Epithelial cell of esophagus (primary cell): ENCODE results near the gene PDE11A.

Experiments used
- DNase-seq: peaks from one replicate; pipeline ENCODE4 v3.0.0; 2010; ENCODE audit warnings: low read depth
- H3K4me3 ChIP-seq: 2 replicates; pipeline ENCODE4 v1.5.1; 2011; ENCODE audit warnings: mild to moderate bottlenecking, low read length, control low read depth
- TF ChIP-seq, protein P1 (sequence below): IDR thresholded peaks from 2 replicates; pipeline ENCODE4 v1.5.1; 2011; ENCODE audit warnings: low read depth, mild to moderate bottlenecking, low read length, control low read depth, inconsistent platforms; ENCODE audit not compliant: insufficient read depth; ENCODE audit errors: missing control alignments

PDE11A gene

GRCh38 chr2:177881008-177881747 is 191.4 kb downstream of the PDE11A start:
- H3K4me3 ChIP-seq = no peak overlapping the region
- TF ChIP-seq, protein P1, sequence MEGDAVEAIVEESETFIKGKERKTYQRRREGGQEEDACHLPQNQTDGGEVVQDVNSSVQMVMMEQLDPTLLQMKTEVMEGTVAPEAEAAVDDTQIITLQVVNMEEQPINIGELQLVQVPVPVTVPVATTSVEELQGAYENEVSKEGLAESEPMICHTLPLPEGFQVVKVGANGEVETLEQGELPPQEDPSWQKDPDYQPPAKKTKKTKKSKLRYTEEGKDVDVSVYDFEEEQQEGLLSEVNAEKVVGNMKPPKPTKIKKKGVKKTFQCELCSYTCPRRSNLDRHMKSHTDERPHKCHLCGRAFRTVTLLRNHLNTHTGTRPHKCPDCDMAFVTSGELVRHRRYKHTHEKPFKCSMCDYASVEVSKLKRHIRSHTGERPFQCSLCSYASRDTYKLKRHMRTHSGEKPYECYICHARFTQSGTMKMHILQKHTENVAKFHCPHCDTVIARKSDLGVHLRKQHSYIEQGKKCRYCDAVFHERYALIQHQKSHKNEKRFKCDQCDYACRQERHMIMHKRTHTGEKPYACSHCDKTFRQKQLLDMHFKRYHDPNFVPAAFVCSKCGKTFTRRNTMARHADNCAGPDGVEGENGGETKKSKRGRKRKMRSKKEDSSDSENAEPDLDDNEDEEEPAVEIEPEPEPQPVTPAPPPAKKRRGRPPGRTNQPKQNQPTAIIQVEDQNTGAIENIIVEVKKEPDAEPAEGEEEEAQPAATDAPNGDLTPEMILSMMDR = no peak
- no peak for DNase-seq

- no peak overlapping the region for H3K4me3 ChIP-seq
- no peak for DNase-seq
- TF ChIP-seq, protein P1 = no peak
These were observed 192.3 kb downstream of the PDE11A start for GRCh38 chr2:177880285-177880684.

DNA sequence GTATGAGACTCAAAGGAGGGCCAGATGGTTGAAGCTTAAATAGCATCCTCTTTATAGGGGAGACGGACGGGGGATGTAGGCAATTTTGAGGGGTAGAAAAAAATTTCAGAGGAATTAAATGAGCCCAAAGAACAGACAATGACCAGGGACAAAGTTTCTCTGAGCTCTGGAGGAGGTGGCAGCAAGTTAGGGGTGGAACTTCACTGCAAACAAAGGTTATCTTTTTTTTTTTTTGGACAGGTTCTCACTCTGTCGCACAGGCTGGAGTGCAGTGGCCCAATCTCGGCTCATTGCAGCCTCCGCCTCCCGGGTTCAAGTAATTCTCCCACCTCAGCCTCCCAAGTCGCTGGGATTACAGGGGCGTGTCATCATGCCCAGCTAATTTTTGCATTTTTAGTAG is 195.6 kb downstream of the PDE11A start:
- no peak for DNase-seq
- H3K4me3 ChIP-seq = no peak overlapping the region
- TF ChIP-seq, protein P1 = no peak

DNA sequence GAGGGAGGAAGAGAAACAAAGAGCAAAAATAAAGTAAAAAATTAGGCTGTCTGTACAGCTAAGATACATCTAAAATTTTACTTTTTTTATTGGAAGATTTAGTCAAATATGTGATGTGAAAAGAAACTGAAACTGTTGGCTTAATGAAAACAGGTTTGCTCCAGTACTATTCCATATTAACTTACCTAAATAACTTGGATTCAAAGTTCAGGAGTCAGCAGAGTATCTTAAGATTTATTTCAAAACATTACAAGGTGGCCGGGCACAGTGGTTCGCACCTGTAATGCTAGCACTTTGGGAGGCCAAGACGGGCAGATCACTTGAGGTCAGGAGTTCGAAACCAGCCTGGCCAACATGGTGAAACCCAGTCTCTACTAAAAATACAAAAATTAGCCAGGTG is 197.9 kb downstream of the PDE11A start:
- no peak for DNase-seq
- no peak overlapping the region for H3K4me3 ChIP-seq
- TF ChIP-seq, protein P1 = no peak

DNA sequence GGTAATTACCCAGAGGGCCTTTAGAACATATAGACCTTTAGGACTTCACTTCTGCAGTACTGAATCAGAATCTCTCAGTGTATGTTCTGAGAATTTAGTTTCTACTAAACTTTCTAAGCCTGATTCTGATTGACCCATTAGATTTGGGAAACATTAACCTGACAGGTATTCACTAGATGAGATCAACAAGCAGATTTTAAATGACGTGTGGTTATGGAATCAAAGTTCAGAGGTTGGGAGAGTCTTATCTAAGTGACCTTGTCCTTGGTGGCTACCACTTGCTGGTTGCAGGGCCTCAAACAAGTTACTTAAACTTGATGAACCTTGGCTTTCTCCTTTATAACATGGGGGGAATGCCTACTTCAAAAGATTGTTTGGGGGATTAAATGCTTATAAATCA is 198.7 kb downstream of the PDE11A start:
- TF ChIP-seq, protein P1 = no peak

DNA sequence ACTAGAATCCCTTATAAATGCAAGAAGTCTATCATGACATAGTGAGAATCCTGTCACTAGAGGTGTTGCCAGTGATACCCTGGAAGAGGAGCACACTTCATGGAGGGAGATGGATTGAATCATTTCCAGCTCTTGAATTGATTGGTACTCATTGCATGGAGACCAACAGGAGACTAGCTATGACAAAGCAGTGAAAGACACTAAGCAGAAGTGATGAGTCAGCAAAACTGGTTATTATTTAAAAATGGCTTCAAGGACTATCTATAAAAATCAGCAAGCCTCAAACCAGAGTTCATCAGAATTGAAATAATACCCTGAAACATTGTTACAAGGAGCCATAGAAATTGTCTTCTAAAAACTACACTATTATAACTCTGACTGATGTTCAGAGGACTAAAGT is 200.3 kb downstream of the PDE11A start:
- DNase-seq = no peak
- H3K4me3 ChIP-seq = no peak overlapping the region
- TF ChIP-seq, protein P1 = no peak

More for the DNA sequence above, 198.7 kb downstream of the PDE11A start:
- no peak overlapping the region for H3K4me3 ChIP-seq
- no peak for DNase-seq

GRCh38 chr2:177869912-177870311 is 202.7 kb downstream of the PDE11A start:
- TF ChIP-seq, protein P1 = no peak
- no peak for DNase-seq
- no peak overlapping the region for H3K4me3 ChIP-seq
